ENCODE results near the gene SLC12A7.

The SLC12A7 gene

DNA sequence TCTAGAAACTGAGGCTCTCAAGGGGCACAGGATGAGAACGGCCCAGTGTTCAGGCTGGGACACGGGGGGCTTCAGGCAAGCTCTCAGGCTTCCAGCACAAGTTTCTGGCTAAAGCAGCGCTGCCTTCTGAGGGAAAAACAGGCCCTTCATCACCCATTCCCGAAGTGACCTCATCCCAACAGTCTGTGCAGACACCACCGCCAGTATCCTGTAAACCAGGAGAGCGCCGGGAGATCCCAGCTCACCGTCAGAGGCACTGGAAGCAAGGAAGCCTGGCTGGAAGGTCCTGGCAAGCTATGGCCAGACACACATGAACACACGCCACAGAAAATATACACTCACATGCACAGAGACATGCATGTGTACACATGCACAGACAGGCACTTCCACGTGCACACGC lies 8.8 kb downstream of the SLC12A7 start:
- Histone ChIP-seq H3K36me3 (ENCODE audit: control insufficient read depth in 2 of 2, insufficient read depth in 1 of 2, low read length in 2 of 2) (peaks cover 0 to 5% of the 10 kb centered on the region in 2 experiments; a peak in 1 of 3 replicates), H3K4me3 (ENCODE audit: low read depth, low read length) (no peak overlapping the region), H3K27ac (ENCODE audit: extremely low read depth, low read depth, low read length) (no peak overlapping the region), H3K4me1 (ENCODE audit: control insufficient read depth, insufficient read depth, low read length) (no peaks in the 10 kb centered on the region; the same call in 1 of the 2 replicates), H3K9me3 (ENCODE audit: control insufficient read depth, insufficient read depth, low read depth, low read length) (no peaks in the 10 kb centered on the region)
- TF ChIP-seq ATF2 (tag by site-specific recombination; IDR thresholded peaks at IDR 0.05; ENCODE audit: low read depth) (peak; percentile 31; the same call in 1 of the 2 replicates), ZNF600 (tag by site-specific recombination; IDR thresholded peaks at IDR 0.05) (0 out of 2 replicates have a peak, but pooled peaks have one; percentile 13), ZNF274 (IDR thresholded peaks at IDR 0.05; ENCODE audit: low read length) (no peak), ZNF274 (tag by site-specific recombination; IDR thresholded peaks at IDR 0.05; ENCODE audit: borderline replicate concordance) (no peak)
- ChIA-PET CTCF (interaction anchor here (0.6 to 1.0 kb wide), 2 partner anchors 44 to 179 kb away, joined by 3 read pairs; no protein-coding TSS in a partner anchor), POLR2A (interaction anchor here (1.0 to 1.4 kb wide), 2 partner anchors 10 to 15 kb away, joined by 3 to 7 read pairs; no protein-coding TSS in a partner anchor)

DNA sequence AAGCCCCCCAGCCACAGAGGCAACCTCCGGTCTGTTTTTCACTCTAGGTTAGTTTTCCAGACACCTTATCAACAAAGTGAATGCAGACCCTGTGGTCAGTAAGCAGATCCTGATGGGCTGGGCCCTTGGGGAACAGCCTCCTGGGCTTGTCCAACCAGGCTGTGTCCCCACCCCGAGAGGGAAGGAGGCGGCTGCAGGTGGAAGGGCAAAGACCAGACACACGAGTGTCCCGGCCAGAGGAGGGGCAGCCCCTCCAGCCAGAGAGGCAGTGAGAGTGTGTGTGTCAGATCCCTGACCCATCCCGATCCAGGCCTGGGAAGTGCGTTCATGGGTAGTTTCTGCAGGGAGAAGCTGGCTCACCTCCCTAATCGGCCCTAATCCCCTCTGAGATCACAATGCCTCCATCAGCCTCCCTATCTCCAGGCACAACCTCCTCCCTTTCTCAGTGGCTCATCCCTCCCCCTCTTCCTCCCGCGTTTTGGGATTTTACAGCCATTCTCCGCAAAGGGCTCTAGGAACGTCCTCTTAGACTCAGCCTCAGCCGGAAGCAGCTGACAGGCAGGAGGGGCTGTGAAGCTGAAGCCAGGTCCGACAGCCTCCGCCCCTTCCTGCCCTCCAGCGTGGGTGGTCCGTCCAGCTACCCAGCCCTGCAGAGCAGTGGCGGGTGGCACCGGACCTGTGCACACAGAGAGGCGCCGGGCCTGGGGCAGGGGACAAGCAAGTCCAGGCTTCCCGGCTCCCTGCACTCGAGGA lies 9.7 kb downstream of the SLC12A7 start:
- Histone ChIP-seq H3K36me3 (ENCODE audit: control insufficient read depth in 2 of 2, insufficient read depth in 1 of 2, low read length in 2 of 2) (peaks cover 0 to 5% of the 10 kb centered on the region in 2 experiments; a peak in 1 of 3 replicates), H3K4me3 (ENCODE audit: low read depth, low read length) (no peak overlapping the region), H3K9me3 (ENCODE audit: control insufficient read depth, insufficient read depth, low read depth, low read length) (no peaks in the 10 kb centered on the region), H3K4me1 (ENCODE audit: control insufficient read depth, insufficient read depth, low read length) (no peaks in the 10 kb centered on the region; the same call in 1 of the 2 replicates), H3K27ac (ENCODE audit: extremely low read depth, low read depth, low read length) (no peak overlapping the region)
- ChIA-PET CTCF (interaction anchor here (1.0 kb wide), 1 partner anchor 178 kb away, joined by 3 read pairs; no protein-coding TSS in a partner anchor), POLR2A (interaction anchor here (1.0 to 1.4 kb wide), 2 partner anchors 9 to 16 kb away, joined by 3 to 7 read pairs; no protein-coding TSS in a partner anchor)
- TF ChIP-seq ZFP69B (tag by site-specific recombination; IDR thresholded peaks at IDR 0.05) = no peak
- no peak for TF ChIP-seq ZNF610 (tag by site-specific recombination; IDR thresholded peaks at IDR 0.05; ENCODE audit: borderline replicate concordance)
- TF ChIP-seq ZBTB49 (tag by site-specific recombination; IDR thresholded peaks at IDR 0.05; ENCODE audit: low read depth) = no peak
- TF ChIP-seq, protein P1, sequence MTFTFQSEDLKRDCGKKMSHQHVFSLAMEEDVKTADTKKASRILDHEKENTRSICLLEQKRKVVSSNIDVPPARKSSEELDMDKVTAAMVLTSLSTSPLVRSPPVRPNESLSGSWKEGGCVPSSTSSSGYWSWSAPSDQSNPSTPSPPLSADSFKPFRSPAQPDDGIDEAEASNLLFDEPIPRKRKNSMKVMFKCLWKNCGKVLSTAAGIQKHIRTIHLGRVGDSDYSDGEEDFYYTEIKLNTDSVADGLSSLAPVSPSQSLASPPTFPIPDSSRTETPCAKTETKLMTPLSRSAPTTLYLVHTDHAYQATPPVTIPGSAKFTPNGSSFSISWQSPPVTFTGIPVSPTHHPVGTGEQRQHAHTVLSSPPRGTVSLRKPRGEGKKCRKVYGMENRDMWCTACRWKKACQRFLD (tag by site-specific recombination; IDR thresholded peaks at IDR 0.05) = no peak
- no peak for TF ChIP-seq ZNF221 (tag by site-specific recombination; IDR thresholded peaks at IDR 0.05; ENCODE audit: borderline replicate concordance)
- TF ChIP-seq KLF8 (tag by site-specific recombination; IDR thresholded peaks at IDR 0.05) = no peak
- no peak for TF ChIP-seq ZEB2 (tag by site-specific recombination; IDR thresholded peaks at IDR 0.05)
- peak; percentile 9; the same call in 1 of the 2 replicates for TF ChIP-seq ZBTB6 (tag by site-specific recombination; IDR thresholded peaks at IDR 0.05)
- TF ChIP-seq, protein P2, sequence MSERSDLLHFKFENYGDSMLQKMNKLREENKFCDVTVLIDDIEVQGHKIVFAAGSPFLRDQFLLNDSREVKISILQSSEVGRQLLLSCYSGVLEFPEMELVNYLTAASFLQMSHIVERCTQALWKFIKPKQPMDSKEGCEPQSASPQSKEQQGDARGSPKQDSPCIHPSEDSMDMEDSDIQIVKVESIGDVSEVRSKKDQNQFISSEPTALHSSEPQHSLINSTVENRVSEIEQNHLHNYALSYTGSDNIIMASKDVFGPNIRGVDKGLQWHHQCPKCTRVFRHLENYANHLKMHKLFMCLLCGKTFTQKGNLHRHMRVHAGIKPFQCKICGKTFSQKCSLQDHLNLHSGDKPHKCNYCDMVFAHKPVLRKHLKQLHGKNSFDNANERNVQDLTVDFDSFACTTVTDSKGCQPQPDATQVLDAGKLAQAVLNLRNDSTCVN (tag by site-specific recombination; optimal IDR thresholded peaks at IDR 0.05) = no peak
- no peak for TF ChIP-seq ZNF645 (tag by site-specific recombination; IDR thresholded peaks at IDR 0.05)
- peak; percentile 40 for TF ChIP-seq SP2 (tag by site-specific recombination; IDR thresholded peaks at IDR 0.05)
- no peak for TF ChIP-seq ZNF426 (tag by site-specific recombination; IDR thresholded peaks at IDR 0.05)
- no peak for TF ChIP-seq ZFP41 (tag by site-specific recombination; IDR thresholded peaks at IDR 0.05; ENCODE audit: borderline replicate concordance)
- TF ChIP-seq ZNF274 (IDR thresholded peaks at IDR 0.05; ENCODE audit: low read length) = no peak
- no peak for TF ChIP-seq ZNF274 (tag by site-specific recombination; IDR thresholded peaks at IDR 0.05; ENCODE audit: borderline replicate concordance)
- TF ChIP-seq ZNF596 (tag by site-specific recombination; IDR thresholded peaks at IDR 0.05) = no peak
- TF ChIP-seq SALL2 (tag by site-specific recombination; IDR thresholded peaks at IDR 0.05; ENCODE audit: borderline replicate concordance) = no peak
- TF ChIP-seq ZBTB1 (tag by site-specific recombination; IDR thresholded peaks at IDR 0.05) = no peak
- TF ChIP-seq, protein P3, sequence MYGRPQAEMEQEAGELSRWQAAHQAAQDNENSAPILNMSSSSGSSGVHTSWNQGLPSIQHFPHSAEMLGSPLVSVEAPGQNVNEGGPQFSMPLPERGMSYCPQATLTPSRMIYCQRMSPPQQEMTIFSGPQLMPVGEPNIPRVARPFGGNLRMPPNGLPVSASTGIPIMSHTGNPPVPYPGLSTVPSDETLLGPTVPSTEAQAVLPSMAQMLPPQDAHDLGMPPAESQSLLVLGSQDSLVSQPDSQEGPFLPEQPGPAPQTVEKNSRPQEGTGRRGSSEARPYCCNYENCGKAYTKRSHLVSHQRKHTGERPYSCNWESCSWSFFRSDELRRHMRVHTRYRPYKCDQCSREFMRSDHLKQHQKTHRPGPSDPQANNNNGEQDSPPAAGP (tag by site-specific recombination; IDR thresholded peaks at IDR 0.05) = peak; percentile 96
- no peak for TF ChIP-seq ZNF37A (tag by site-specific recombination; IDR thresholded peaks at IDR 0.05)
